WTC11 (cell line): Measurements from ENCODE around the gene ZFAND6. TPM values are rescaled to one million over a fixed set of nuclear protein-coding genes. Genes with fewer than 3 reads are reported as not detected.

Source experiments
- ATAC-seq: fragments of 200-7000 bp; cut with Tn5 transposase; 2 replicates; pipeline ENCODE4 v1.10.0; 2021; ENCODE audit warnings: mild to moderate bottlenecking, moderate library complexity
- CTCF ChIA-PET: fragments of 300-600 bp; sonication (Branson Sonifier 250); formaldehyde crosslinking; loops from one replicate; lab custom pipeline; 2021; ENCODE audit warnings: antibody characterized with exemption; lab: Charles Lee
- POLR2A ChIA-PET: fragments of 350-600 bp; sonication (Branson Sonifier 250); formaldehyde crosslinking; loops from one replicate; lab custom pipeline; 2021; ENCODE audit warnings: antibody characterized with exemption; lab: Charles Lee
- DNase-seq: peaks from one replicate; pipeline ENCODE4 v3.0.0; 2021; ENCODE audit warnings: low spot score
- H3K27ac Mint-ChIP-seq: 2 replicates; pipeline ENCODE4 v1.8.0; 2021; ENCODE audit warnings: mixed read lengths
- H3K27me3 Mint-ChIP-seq: 2 replicates; pipeline ENCODE4 v1.8.0; 2021; ENCODE audit warnings: low read depth, mild to moderate bottlenecking, moderate library complexity, mixed read lengths
- H3K36me3 Mint-ChIP-seq: 2 replicates; pipeline ENCODE4 v1.8.0; 2021; ENCODE audit warnings: mixed read lengths
- H3K4me1 Mint-ChIP-seq: 2 replicates; pipeline ENCODE4 v1.8.0; 2022; ENCODE audit warnings: mixed read lengths
- H3K4me3 Mint-ChIP-seq: 2 replicates; pipeline ENCODE4 v1.8.0; 2021; ENCODE audit warnings: mild to moderate bottlenecking, moderate library complexity, mixed read lengths
- H3K9me3 Mint-ChIP-seq: 2 replicates; pipeline ENCODE4 v1.8.0; 2021; ENCODE audit warnings: mixed read lengths
- CDX4 ChIP-seq: fragments of 250-450 bp; sonication (Bioruptor Pico); IDR thresholded peaks from 2 replicates; pipeline ENCODE4 v1.9.0; 2021; ENCODE audit warnings: moderate library complexity, mild to moderate bottlenecking, inconsistent platforms, borderline replicate concordance
- E2F1 ChIP-seq: sonication (generic); formaldehyde crosslinking; IDR thresholded peaks from 2 replicates; pipeline ENCODE4 v1.8.0; 2022; ENCODE audit warnings: mild to moderate bottlenecking, missing genetic modification reagents
- E2F5 ChIP-seq: sonication (generic); formaldehyde crosslinking; IDR thresholded peaks from 2 replicates; pipeline ENCODE4 v1.8.1; 2022; ENCODE audit warnings: mild to moderate bottlenecking, moderate library complexity, missing genetic modification reagents
- FOXP4 ChIP-seq: sonication (generic); formaldehyde crosslinking; IDR thresholded peaks from 2 replicates; pipeline ENCODE4 v1.8.0; 2022; ENCODE audit warnings: mild to moderate bottlenecking, missing genetic modification reagents
- IRF1 ChIP-seq: sonication (generic); formaldehyde crosslinking; IDR thresholded peaks from 2 replicates; pipeline ENCODE4 v1.8.0; 2023; ENCODE audit warnings: missing genetic modification reagents
- IRF2 ChIP-seq: sonication (generic); formaldehyde crosslinking; IDR thresholded peaks from 2 replicates; pipeline ENCODE4 v1.8.0; 2022; ENCODE audit warnings: low read depth, missing genetic modification reagents, borderline replicate concordance
- MAX ChIP-seq: sonication (generic); formaldehyde crosslinking; IDR thresholded peaks from 2 replicates; pipeline ENCODE4 v1.8.0; 2022; ENCODE audit warnings: mild to moderate bottlenecking, missing genetic modification reagents
- MYBL2 ChIP-seq: sonication (generic); formaldehyde crosslinking; IDR thresholded peaks from 2 replicates; pipeline ENCODE4 v1.8.1; 2023; ENCODE audit warnings: mild to moderate bottlenecking, moderate library complexity, missing genetic modification reagents
- NFATC4 ChIP-seq: fragments of 250-450 bp; sonication (Bioruptor Pico); IDR thresholded peaks from 2 replicates; pipeline ENCODE4 v1.9.0; 2021; ENCODE audit warnings: mild to moderate bottlenecking
- NFE2L1 ChIP-seq: sonication (generic); formaldehyde crosslinking; IDR thresholded peaks from 2 replicates; pipeline ENCODE4 v1.8.1; 2023; ENCODE audit warnings: missing genetic modification reagents
- NR1H2 ChIP-seq: sonication (generic); formaldehyde crosslinking; IDR thresholded peaks from 2 replicates; pipeline ENCODE4 v1.9.0; 2021; ENCODE audit warnings: mild to moderate bottlenecking, moderate library complexity, missing genetic modification reagents
- SP1 ChIP-seq: sonication (generic); formaldehyde crosslinking; conservative IDR thresholded peaks from 2 replicates; pipeline ENCODE4 v1.8.1; 2022; ENCODE audit warnings: missing genetic modification reagents
- STAT6 ChIP-seq: sonication (generic); formaldehyde crosslinking; conservative IDR thresholded peaks from 2 replicates; pipeline ENCODE4 v1.8.1; 2023; ENCODE audit warnings: mild to moderate bottlenecking, low read depth, missing genetic modification reagents, moderate library complexity
- TEAD4 ChIP-seq: sonication (generic); formaldehyde crosslinking; IDR thresholded peaks from 2 replicates; pipeline ENCODE4 v1.8.0; 2022; ENCODE audit warnings: mild to moderate bottlenecking, missing genetic modification reagents
- USF2 ChIP-seq: sonication (generic); formaldehyde crosslinking; IDR thresholded peaks from 2 replicates; pipeline ENCODE4 v1.8.1; 2023; ENCODE audit warnings: mild to moderate bottlenecking, missing genetic modification reagents, moderate library complexity
- ZNF121 ChIP-seq: sonication (generic); formaldehyde crosslinking; IDR thresholded peaks from 2 replicates; pipeline ENCODE4 v1.8.0; 2023; ENCODE audit warnings: missing genetic modification reagents
- ZNF232 ChIP-seq: sonication (generic); formaldehyde crosslinking; IDR thresholded peaks from 2 replicates; pipeline ENCODE4 v1.8.0; 2022; ENCODE audit warnings: mild to moderate bottlenecking, missing genetic modification reagents
- total RNA-seq: library from RNA; stranded (reverse); gene quantifications from 3 replicates; pipeline ENCODE4 v1.2.3, GENCODE V29; 2021

The ZFAND6 gene
- total RNA-seq, 1 experiment from 2014 or later = 114 TPM

- no peak for TF ChIP-seq CDX4 (CRISPR knock-in tag)
- TF ChIP-seq, all 79 proteins: peak for 0
Observed at GRCh38 chr15:80031841-80032240, 27.6 kb upstream of the ZFAND6 start (continued).

GRCh38 chr15:80034629-80035028 lies 24.8 kb upstream of the ZFAND6 start:
- ChIA-PET POLR2A (interaction anchor here (1.8 kb wide), 1 partner anchor 24 kb away, joined by 5 read pairs; the partner anchor contains the start of gene ZFAND6), CTCF (interaction anchor here (1.0 kb wide), 1 partner anchor 139 kb away, joined by 3 read pairs; no protein-coding TSS in a partner anchor)
- Mint-ChIP-seq H3K27me3 (no peaks in the 10 kb centered on the region), H3K36me3 (no peaks in the 10 kb centered on the region), H3K27ac (no peak overlapping the region), H3K9me3 (peaks cover 13% of the 10 kb centered on the region), H3K4me3 (no peak overlapping the region), H3K4me1 (peaks cover 40% of the 10 kb centered on the region)
- no peak for TF ChIP-seq SP1 (CRISPR knock-in tag)
- TF ChIP-seq IRF2 (CRISPR knock-in tag) = no peak
- TF ChIP-seq FOXP4 (CRISPR knock-in tag) = no peak
- no peak for TF ChIP-seq MAX (CRISPR knock-in tag)
- TF ChIP-seq STAT6 (CRISPR knock-in tag) = no peak
- no peak for TF ChIP-seq USF2 (CRISPR knock-in tag)
- TF ChIP-seq NFATC4 (CRISPR knock-in tag) = no peak
- TF ChIP-seq ZNF232 = no peak
- TF ChIP-seq TEAD4 (CRISPR knock-in tag) = no peak
- TF ChIP-seq IRF1 (CRISPR knock-in tag) = no peak
- TF ChIP-seq E2F5 (CRISPR knock-in tag) = no peak
- TF ChIP-seq ZNF121 (CRISPR knock-in tag) = no peak
- no peak for TF ChIP-seq MYBL2
- no peak for TF ChIP-seq NFE2L1 (CRISPR knock-in tag)
- TF ChIP-seq E2F1 (CRISPR knock-in tag) = no peak
- no peak for TF ChIP-seq NR1H2 (CRISPR knock-in tag)
- ATAC-seq = no peak
- no peak for DNase-seq
